Measurements from ENCODE around the gene THUMPD3. TPM values are rescaled to one million over a fixed set of nuclear protein-coding genes. Genes with fewer than 3 reads are reported as not detected.

Gene THUMPD3
- total RNA-seq, 1 donor from 2014 or later, result 43.9 TPM

DNA sequence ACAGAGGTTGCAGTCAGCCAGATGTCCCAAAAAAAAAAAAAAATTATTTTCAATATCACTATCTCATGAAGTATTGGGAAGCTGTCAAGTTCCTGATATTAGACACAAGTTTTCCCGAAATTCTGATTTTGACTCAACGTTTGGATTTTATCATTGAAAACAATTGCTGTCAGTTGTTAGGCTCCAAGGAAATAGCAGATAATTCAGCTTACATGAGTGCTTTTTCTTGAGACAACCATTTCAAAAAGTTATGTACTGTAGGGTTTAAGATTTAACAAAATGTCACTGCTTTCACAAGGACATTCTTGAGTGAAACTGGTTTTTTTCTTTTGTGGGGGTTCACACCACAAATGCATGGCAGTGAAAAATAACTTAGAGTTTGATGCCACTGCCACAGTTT, 25.3 kb downstream of the THUMPD3 start:
- no peak for DNase-seq (ENCODE audit: low read depth)
- TF ChIP-seq, protein P1, sequence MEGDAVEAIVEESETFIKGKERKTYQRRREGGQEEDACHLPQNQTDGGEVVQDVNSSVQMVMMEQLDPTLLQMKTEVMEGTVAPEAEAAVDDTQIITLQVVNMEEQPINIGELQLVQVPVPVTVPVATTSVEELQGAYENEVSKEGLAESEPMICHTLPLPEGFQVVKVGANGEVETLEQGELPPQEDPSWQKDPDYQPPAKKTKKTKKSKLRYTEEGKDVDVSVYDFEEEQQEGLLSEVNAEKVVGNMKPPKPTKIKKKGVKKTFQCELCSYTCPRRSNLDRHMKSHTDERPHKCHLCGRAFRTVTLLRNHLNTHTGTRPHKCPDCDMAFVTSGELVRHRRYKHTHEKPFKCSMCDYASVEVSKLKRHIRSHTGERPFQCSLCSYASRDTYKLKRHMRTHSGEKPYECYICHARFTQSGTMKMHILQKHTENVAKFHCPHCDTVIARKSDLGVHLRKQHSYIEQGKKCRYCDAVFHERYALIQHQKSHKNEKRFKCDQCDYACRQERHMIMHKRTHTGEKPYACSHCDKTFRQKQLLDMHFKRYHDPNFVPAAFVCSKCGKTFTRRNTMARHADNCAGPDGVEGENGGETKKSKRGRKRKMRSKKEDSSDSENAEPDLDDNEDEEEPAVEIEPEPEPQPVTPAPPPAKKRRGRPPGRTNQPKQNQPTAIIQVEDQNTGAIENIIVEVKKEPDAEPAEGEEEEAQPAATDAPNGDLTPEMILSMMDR (conservative IDR thresholded peaks at IDR 0.05; ENCODE audit: low read depth, low read length), result no peak
- H3K4me3 ChIP-seq (ENCODE audit: low read depth, low read length), result no peak overlapping the region

DNA sequence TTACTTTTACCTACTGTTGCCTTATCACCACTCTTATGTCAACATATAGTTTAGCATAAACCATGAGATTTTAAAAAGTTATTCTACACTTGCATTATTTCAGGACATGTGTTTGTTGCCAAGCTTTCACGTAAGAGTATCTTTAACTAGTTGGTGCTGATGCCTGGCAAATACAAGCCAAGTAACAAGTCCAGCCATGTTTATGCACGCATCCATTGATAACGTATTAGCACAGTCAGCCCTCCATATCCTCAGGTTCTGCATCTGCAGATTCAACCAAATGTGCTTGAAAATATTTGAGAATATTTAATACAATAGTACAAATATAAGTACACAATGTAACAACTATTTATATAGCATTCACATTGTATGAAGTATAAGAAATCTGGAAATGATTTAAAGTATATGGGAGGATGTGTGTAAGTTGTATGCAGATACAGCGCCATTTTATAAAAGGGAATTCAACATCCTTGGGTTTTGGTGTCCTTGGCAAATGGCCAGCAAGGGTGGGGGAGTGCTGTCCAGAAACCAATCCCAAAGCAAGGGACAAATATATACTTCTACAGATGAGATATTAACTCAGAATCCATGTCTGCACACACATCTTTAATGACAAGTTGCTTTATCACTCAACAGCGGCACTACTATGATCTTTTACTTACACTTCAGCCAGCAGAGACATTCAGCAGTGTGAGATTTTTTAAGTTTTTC, 25.9 kb downstream of the THUMPD3 start:
- TF ChIP-seq, protein P1 (conservative IDR thresholded peaks at IDR 0.05; ENCODE audit: low read depth, low read length), result no peak
- DNase-seq (ENCODE audit: low read depth), result no peak
- H3K4me3 ChIP-seq (ENCODE audit: low read depth, low read length), result no peak overlapping the region

DNA sequence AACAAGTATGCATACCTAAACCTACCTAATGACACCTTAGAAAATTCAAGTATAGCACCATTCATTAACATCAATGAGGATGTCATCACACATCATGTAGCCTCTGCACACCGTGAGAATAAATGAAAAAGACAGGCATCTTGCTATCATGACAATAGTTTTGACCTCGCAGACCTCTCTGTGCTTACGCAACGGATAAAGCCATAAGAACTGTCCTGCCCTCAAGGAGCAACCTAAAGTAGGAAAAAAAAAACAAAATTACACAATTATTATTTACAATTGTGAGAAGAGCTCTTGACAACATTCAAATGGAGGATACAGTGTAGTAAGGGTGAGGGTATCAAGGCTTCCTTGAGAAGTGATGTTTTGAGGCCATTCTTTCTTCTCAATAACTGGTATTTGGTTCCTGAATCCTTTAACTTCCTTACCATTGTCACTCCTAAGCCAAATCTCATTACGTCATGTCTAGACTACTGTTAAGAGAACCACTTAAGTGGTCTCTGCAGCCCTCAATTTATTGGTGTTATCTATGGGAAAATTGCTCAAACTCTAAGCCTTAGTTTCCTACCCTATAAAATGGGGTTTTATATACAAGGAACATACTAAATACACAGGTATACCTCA, 27.5 kb downstream of the THUMPD3 start:
- no peak overlapping the region for H3K4me3 ChIP-seq (ENCODE audit: low read depth, low read length)
- TF ChIP-seq, protein P1 (conservative IDR thresholded peaks at IDR 0.05; ENCODE audit: low read depth, low read length), result no peak
- DNase-seq (ENCODE audit: low read depth), result no peak

DNA sequence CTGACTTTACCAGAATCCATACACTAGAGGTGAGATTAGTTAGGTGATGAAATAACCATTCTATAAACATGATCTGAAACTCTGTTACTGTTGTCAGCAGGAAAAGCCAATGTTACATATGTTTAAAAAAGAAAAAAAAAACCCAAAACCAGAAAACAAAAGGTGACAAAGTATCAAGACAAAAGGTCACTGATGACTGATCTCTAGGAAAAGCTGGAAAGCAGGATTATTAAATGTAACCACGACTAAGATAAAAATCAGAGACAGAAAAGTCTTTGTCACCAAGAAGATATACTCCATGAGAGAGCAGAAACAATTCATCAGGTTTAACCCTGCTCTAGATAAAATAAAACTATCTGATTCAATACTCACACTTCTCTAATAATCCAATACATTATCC, 29.2 kb downstream of the THUMPD3 start:
- TF ChIP-seq, protein P1 (conservative IDR thresholded peaks at IDR 0.05; ENCODE audit: low read depth, low read length), result no peak

GRCh38 chr3:9395570-9396300, 32.9 kb downstream of the THUMPD3 start:
- TF ChIP-seq, protein P1 (conservative IDR thresholded peaks at IDR 0.05; ENCODE audit: low read depth, low read length), result no peak
- peak overlapping the region; percentile 90 for H3K4me3 ChIP-seq (ENCODE audit: low read depth, low read length)
- DNase-seq (ENCODE audit: low read depth), result no peak

More for the DNA sequence above, 29.2 kb downstream of the THUMPD3 start:
- no peak for DNase-seq (ENCODE audit: low read depth)
- no peak overlapping the region for H3K4me3 ChIP-seq (ENCODE audit: low read depth, low read length)

DNA sequence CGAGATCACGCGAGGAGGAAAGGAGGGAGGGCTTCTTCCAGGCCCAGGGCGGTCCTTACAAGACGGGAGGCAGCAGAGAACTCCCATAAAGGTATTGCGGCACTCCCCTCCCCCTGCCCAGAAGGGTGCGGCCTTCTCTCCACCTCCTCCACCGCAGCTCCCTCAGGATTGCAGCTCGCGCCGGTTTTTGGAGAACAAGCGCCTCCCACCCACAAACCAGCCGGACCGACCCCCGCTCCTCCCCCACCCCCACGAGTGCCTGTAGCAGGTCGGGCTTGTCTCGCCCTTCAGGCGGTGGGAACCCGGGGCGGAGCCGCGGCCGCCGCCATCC, 33.4 kb downstream of the THUMPD3 start:
- TF ChIP-seq, protein P1 (conservative IDR thresholded peaks at IDR 0.05; ENCODE audit: low read depth, low read length), result no peak
- peak; percentile 61 for DNase-seq (ENCODE audit: low read depth)
- H3K4me3 ChIP-seq (ENCODE audit: low read depth, low read length), result peak overlapping the region; percentile 90
